Lower leg skin (tissue), 3 donors: ENCODE results near the gene SP1.

ENCODE experiments used
- POLR2A ChIP-seq, 2 donors: fragments of 450-650 bp; IDR thresholded peaks; one replicate each; pipeline ENCODE4 v1.6.1; 2016 to 2017; ENCODE audit warnings: antibody characterized with exemption in 2 of 2, mild to moderate bottlenecking in 1 of 2, moderate library complexity in 1 of 2
- TF ChIP-seq, protein P1 (sequence below), 3 donors: fragments of 450-650 bp; IDR thresholded peaks; one replicate each; pipeline ENCODE4 v1.5.1; 2016; ENCODE audit warnings: antibody characterized with exemption in 3 of 3, mild to moderate bottlenecking in 3 of 3, moderate library complexity in 2 of 3

- TF ChIP-seq, protein P1, sequence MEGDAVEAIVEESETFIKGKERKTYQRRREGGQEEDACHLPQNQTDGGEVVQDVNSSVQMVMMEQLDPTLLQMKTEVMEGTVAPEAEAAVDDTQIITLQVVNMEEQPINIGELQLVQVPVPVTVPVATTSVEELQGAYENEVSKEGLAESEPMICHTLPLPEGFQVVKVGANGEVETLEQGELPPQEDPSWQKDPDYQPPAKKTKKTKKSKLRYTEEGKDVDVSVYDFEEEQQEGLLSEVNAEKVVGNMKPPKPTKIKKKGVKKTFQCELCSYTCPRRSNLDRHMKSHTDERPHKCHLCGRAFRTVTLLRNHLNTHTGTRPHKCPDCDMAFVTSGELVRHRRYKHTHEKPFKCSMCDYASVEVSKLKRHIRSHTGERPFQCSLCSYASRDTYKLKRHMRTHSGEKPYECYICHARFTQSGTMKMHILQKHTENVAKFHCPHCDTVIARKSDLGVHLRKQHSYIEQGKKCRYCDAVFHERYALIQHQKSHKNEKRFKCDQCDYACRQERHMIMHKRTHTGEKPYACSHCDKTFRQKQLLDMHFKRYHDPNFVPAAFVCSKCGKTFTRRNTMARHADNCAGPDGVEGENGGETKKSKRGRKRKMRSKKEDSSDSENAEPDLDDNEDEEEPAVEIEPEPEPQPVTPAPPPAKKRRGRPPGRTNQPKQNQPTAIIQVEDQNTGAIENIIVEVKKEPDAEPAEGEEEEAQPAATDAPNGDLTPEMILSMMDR (IDR thresholded peaks at IDR 0.05) = no peak
- no peak for TF ChIP-seq POLR2A (IDR thresholded peaks at IDR 0.05)
These were observed 34.9 kb downstream of the SP1 start for GRCh38 chr12:53414756-53415417.
